ENCODE data around the gene PTPRE.

Gene PTPRE

GRCh38 chr10:128103229-128103714 lies 196.4 kb downstream of the PTPRE start:
- no peak for DNase-seq

GRCh38 chr10:128105383-128105782 lies 198.5 kb downstream of the PTPRE start:
- no peak for DNase-seq

- DNase-seq, result no peak
Measured at GRCh38 chr10:128109707-128110106, 202.8 kb downstream of the PTPRE start.

- no peak for DNase-seq
Measured at GRCh38 chr10:128110339-128110738, 203.4 kb downstream of the PTPRE start.

- no peak for DNase-seq
Measured at GRCh38 chr10:128111696-128112095, 204.8 kb downstream of the PTPRE start.

GRCh38 chr10:128113026-128113425 lies 206.1 kb downstream of the PTPRE start:
- DNase-seq, result no peak

- DNase-seq, result no peak
Measured at GRCh38 chr10:128114901-128115300, 208.0 kb downstream of the PTPRE start.

GRCh38 chr10:128115356-128115755 lies 208.5 kb downstream of the PTPRE start:
- no peak for DNase-seq

- no peak for DNase-seq
Measured at GRCh38 chr10:128116187-128116586, 209.3 kb downstream of the PTPRE start.

GRCh38 chr10:128116851-128117615 lies 210.1 kb downstream of the PTPRE start:
- DNase-seq, result no peak

- no peak for DNase-seq
Measured at GRCh38 chr10:128121750-128122412, 215.0 kb downstream of the PTPRE start.

- no peak for DNase-seq
Measured at GRCh38 chr10:128122931-128123330, 216.0 kb downstream of the PTPRE start.

GRCh38 chr10:128123846-128124245 lies 216.9 kb downstream of the PTPRE start:
- DNase-seq, result no peak

- no peak for DNase-seq
Measured at GRCh38 chr10:128124813-128125403, 218.0 kb downstream of the PTPRE start.

- DNase-seq, result no peak
Measured at GRCh38 chr10:128125416-128125943, 218.6 kb downstream of the PTPRE start.

- peak; percentile 91 for DNase-seq
Measured at GRCh38 chr10:128125944-128126764, 219.3 kb downstream of the PTPRE start, which contains the start of gene MKI67. TSS of gene MKI67 (minus strand) at chr10:128126423. CDS start at chr10:128125667, 756 bp downstream.

GRCh38 chr10:128128582-128128981 lies 221.7 kb downstream of the PTPRE start:
- no peak for DNase-seq

GRCh38 chr10:128130051-128130450 lies 223.1 kb downstream of the PTPRE start:
- DNase-seq, result no peak

Measured in right forelimb (tissue), 1 donor.